KBM-7 (cell line): ENCODE results near the gene UTP11.

Experiments used
- DNase-seq: peaks from one replicate; pipeline ENCODE4 v3.0.0-alpha.2; 2015
- in situ Hi-C: fragments of 300-500 bp; cut with MboI; formaldehyde crosslinking; loops from 2 replicates; pipeline ENCODE4 v1.14.3; 2020; ENCODE audit warnings: low sequenced_read_pairs, low pct_unique_long_range_greater_than_20kb, mixed read lengths

The UTP11 gene

GRCh38 chr1:38041936-38042834 lies 29.7 kb downstream of the UTP11 start:
- no peak for DNase-seq
- in situ Hi-C loops = loop anchor here (25.0 kb wide), 1 partner anchor 795 kb away; no protein-coding TSS in a partner anchor

DNA sequence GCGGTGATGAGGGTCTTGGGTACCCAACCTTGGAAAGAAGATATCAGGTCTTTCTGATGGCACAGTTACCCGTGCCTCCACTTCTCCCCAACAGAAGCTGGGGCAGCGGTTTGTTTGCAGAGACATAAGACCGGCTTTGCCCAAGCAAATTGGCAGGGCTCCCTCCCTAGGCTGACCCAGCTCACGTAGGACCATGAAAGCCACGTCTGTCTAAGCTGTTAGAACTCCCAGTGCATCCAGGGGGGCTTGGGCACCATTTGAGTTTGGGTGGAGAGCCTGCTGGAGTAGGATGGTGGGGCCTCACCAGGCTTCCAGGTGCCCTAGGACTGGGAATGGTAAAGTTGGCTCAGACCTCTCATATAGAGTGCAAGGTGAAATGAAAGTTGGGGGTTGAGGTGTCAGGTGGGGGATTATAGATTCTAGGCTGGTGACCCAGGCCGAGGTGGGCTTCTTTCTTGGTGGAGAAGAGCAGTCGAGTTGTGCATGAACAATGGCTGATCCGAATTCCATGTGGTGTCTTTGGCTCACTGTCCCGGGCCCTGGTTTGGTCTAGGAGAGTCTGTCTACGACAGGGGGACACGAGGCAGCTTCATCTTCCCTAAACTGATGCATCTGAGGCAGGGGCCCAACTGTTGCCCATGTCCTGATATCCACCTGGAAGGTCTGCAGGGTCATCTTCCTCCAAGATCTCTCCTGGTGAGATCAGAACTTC lies 30.7 kb downstream of the UTP11 start:
- DNase-seq = no peak
- in situ Hi-C loops = loop anchor here (25.0 kb wide), 1 partner anchor 794 kb away; no protein-coding TSS in a partner anchor

DNA sequence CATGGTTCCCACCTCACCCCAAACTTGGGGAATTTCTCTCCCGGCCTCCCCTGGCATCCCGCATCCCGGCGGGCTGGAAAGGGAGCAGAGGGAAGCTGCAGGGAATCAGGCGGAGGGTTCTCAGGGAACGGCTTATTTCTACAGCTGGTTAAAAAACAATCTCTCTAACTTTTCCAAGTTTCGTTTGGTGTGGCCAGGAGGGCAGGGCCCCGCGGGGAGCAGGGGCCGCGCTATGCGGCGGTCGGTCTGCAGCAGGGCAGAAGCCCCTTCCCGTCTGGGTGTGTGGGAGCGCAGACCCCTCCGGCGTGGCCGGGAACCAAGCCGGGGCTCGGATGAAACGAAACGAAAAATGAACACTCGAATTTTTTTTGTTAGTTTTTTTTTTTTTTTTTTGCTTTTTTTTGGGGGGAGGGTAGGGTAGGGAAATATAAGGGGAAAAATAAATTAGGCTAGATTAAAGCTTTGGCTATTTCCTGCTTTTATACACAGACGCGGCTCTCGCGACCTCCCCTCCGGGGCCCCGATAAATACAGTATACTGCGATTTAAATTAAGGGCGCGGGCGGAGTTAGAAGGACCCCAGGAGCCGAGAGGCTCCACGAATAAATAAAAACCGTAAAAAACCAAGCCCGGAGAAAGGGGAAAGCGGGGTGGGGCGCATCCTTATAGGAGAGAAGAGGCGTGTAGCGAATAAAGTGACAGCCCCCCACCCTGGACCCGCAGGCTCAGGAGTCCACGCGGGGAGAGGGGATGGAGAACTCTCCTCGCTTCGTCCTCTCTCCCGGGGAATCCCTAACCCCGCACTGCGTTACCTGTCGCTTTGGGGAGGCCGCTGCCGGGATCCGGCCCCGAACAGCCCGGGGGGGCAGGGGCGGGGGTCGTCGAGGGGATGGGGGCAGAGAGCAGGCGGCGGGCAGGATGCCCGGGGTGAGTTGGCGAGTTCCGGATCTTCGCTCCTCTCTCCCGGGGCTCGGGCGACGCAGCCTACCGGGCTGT lies 32.0 kb downstream of the UTP11 start:
- no peak for DNase-seq
- in situ Hi-C loops = loop anchor here (25.0 kb wide), 1 partner anchor 793 kb away; no protein-coding TSS in a partner anchor

- in situ Hi-C loops = loop anchor here (25.0 kb wide), 1 partner anchor 792 kb away; no protein-coding TSS in a partner anchor
- no peak for DNase-seq
These were observed 33.1 kb downstream of the UTP11 start for GRCh38 chr1:38045401-38046332.

GRCh38 chr1:38046333-38046883 lies 33.9 kb downstream of the UTP11 start, which contains the start of gene POU3F1:
TSS of gene POU3F1 (minus strand) at chr1:38046793. CDS start at chr1:38046743, 50 bp downstream.
- in situ Hi-C loops = loop anchor here (25.0 kb wide), 1 partner anchor 791 kb away; no protein-coding TSS in a partner anchor
- no peak for DNase-seq

DNA sequence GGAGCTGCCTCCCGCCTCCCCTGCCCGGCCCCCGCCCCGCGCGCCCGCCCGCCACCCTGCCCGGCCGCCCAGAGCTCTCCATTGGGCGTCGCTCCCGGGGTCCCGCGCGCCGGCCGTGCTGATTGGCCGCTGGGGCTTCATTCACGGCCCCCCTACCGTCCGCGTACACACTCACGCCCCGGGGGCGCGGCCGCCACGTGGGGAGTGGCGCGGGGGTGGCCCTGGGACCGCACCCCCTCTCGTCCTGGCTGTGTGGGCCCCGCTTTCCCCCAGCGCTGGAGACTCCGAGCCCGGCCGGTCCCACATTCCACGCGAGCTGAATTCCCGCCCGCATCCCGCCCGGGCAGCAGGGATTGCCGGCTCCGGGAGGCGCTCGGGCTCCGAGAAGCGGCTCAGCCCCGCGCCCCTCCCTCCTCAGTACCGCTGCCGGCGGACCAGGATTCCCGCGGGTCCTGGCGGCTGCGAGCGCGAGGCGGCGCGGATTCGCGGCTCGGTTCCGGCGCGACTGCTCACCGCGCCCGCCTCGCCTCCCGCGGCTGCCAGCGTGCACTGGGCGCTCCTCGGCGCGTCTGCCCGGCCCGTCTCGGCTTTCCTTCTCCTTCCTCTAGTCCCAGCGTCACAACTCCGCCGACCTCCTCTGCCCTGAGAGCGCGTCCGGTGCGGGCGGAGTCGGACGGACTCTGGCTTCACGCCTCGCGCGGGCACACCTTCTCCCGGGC lies 34.5 kb downstream of the UTP11 start:
- in situ Hi-C loops = loop anchor here (25.0 kb wide), 1 partner anchor 790 kb away; no protein-coding TSS in a partner anchor
- peak; percentile 67 for DNase-seq

DNA sequence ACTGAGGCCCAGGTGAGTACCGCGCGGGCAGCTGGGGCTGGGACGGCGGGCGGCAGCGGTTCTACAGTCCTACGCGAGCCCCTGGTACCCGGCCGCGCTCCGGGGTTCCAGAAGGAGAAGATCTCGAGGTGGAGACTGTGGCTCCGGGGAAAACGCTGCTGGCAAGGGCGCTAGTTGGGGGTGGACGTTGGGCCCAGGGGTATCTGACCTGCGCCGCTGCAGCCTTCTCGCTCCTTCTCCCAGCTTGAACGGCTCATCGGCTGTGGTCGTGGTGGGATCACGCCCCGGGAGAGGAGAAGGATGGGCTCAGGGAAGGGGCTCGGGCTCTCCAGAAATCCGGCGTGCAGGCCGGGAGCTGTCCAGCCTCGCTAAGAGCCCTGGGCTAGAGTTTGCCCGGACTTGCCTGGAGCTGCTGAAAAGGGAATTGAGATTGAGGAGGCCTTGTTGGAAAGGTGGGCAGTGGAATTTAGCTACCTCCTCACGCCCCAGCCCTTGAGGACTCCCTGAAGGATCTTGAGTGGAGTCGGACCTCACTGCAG lies 35.1 kb downstream of the UTP11 start:
- DNase-seq = no peak
- in situ Hi-C loops = loop anchor here (25.0 kb wide), 1 partner anchor 790 kb away; no protein-coding TSS in a partner anchor

DNA sequence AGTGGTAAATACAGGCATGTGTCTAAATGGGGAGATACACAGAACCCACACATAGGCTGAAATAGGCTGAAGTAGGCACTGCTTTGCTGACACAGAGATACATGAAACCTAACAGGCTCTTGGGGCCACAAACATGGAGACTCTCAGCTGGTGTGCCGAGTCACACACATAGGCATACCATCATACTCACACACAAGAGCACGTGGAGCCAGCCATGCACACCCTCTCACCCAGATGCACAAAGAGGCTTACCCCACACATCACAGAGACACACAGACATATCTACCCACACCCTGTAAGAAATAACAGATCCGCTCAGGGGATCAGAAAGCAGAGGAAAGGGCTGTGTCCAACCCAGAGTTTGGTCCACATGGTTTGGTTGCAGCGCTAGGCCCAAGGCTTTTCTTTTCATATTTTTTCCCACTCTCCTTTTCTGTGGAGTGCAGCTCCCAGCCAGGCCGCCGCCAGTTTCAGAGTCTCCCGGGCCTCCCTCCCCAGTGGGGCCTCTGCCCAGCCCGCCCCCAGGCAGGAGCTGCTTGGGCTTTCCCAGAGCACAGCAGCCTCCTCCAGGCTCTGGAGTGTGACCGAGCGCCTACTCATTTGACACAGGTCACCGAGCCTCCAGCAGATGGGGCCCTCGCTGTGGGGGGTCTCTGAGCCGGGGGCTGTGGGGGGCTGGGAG lies 38.0 kb downstream of the UTP11 start:
- in situ Hi-C loops = no loop called here
- DNase-seq = no peak

GRCh38 chr1:38051079-38051543 lies 38.6 kb downstream of the UTP11 start:
- DNase-seq = no peak
- in situ Hi-C loops = no loop called here

- in situ Hi-C loops = no loop called here
- DNase-seq = peak; percentile 29
These were observed 40.3 kb downstream of the UTP11 start for GRCh38 chr1:38052750-38053415.

GRCh38 chr1:38053416-38054091 lies 41.0 kb downstream of the UTP11 start:
- in situ Hi-C loops = no loop called here

DNA sequence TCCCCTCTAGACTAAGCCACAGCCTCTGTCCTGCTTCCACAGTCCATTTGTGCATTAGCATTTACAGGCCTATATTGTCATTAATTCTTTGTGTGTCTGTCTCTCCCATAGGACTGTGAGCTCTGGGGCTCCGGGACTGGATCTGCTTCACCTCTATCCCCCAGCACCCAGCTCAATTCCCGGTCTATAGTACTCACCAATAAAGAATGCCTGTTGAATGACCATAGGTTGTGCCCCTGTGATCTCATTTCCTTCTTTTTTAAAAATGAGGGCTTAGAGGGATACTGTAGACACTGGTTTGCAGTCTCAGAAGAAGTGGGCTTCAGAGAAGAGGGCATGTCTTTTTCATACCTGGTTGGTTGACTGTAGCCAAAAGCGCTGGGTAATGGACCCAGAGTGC lies 42.9 kb downstream of the UTP11 start:
- in situ Hi-C loops = no loop called here
- no peak for DNase-seq

More at GRCh38 chr1:38053416-38054091, 41.0 kb downstream of the UTP11 start:
- no peak for DNase-seq

- in situ Hi-C loops = no loop called here
- no peak for DNase-seq
These were observed 43.4 kb downstream of the UTP11 start for GRCh38 chr1:38055965-38056364.

DNA sequence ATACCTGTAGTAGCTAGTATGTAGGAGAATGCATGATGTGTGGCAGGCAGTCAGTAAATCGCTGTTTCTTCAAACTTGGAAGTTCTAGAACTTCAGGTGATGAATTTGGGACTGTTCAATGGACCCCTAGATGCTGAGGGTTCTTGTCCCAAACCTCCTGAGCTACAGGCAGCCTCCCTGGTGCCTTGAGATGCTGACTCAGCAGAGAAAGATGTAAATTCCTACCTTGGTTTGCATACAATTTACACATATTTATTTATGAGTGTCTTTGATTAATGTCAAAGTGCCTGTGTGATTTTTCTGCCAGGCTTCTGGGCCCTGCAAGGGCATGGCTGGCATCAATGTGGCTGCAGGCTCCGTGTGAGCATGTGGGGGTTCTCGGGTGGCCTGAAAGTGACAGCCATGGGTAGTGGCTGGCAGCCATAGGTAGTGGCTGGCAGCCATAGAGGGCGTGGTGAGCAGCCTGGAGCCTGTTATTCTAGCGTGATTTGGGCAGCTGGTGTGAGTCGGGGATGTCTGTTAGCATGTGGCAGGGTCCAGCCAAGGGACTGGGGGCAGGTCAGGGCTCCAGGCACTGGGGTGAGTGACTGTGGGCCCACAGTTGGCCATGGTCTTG lies 47.2 kb downstream of the UTP11 start:
- in situ Hi-C loops = no loop called here
- DNase-seq = no peak
